Measurements from ENCODE around the gene USP37.

USP37 gene

DNA sequence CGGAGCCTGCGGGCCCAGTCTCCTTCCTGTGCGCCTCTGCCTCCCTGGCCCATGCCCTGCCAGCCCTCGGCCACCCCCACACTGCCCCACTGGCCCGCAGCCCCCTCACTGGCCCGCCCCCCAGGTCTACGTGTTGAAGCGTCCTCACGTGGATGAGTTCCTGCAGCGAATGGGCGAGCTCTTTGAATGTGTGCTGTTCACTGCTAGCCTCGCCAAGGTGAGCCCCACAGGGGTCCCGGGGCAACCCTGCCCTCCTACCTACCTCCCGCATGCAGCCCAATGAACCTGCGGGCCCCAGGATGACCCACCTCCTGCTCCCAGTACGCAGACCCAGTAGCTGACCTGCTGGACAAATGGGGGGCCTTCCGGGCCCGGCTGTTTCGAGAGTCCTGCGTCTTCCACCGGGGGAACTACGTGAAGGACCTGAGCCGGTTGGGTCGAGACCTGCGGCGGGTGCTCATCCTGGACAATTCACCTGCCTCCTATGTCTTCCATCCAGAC is 165.2 kb downstream of the USP37 start:
- DNase-seq (ENCODE audit: low read depth), result no peak

DNA sequence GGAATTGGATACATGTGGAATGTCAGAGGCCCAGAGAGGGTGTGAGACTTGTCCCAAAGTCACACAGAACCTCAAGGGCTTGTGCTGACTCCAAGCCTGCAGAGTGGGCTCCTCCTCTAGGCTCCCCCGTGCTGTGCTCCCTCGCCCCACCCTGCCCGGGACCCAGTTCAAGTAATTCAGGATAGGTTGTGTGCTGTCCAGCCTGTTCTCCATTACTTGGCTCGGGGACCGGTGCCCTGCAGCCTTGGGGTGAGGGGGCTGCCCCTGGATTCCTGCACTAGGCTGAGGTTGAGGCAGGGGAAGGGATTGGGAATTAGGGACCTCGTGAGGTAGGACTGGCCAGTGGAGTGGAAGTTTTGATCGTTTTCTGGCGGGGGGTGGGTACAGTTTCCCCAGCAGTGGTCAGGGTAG is 165.7 kb downstream of the USP37 start:
- no peak for DNase-seq (ENCODE audit: low read depth)

DNA sequence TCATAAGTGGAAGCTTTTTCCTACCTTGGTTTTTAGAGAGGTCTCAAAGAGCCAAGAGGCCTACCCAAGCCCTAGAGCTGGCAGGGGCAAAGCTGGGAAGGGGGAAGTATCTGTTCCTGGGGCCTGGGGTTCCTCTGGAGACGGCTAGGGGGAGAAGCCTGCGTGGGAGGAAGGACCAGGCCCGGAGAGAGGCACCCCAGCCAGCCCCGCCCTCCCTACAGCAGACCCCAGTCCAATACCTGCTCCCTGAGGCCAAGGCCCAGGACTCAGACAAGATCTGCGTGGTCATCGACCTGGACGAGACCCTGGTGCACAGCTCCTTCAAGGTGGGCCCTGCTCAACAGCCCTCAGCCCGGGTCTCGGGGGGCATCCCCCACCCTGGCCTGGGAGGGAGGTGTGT is 166.3 kb downstream of the USP37 start:
- DNase-seq (ENCODE audit: low read depth), result no peak

DNA sequence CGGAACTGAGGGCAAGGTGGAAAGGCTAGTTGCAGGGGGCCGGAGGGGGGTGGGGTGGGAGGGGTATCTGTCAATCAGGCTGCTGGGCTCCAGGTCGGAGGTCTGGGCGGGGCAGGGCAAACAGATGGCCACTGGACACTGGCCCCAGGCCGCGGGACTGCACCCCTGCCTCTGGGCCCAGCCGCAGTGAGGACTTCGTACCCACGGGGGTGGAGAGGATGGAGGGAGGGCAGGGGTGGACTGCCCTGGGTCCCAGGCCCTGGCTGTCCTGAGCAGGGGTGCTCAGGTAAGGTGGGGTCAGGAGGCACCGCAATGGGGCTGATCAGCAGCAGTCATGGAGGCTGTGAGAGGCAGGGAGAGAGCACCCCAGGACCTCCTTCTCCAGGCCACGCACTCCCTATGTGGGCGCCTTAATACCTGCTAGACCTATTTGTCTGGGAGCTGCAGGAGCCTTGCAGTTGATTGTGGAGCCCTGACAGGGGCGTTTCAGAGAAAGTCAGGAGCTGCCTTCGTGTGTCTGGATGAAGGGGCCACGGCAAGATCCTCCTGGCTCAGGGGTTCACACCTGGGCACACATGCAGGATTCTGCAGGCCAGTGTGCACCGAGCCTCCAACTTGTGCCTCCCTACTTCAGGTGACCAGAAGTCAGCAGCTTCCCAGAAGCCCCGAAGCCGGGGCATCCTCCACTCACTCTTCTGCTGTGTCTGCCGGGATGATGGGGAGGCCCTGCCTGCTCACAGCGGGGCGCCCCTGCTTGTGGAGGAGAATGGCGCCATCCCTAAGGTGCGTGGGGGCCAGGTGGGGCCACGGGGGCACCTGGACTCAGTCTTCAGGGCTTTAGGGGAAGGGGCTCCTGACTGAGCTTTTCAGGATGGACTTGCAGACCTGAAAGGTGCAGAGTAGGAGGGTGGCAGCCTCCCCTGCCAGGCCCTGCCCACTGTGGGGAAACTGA is 166.9 kb downstream of the USP37 start:
- no peak for DNase-seq (ENCODE audit: low read depth)

Data from CMK (cell line).